Central memory CD8-positive, alpha-beta T cell (primary cell): ENCODE measurements around the gene CACNA2D3.

Source experiments
- ATAC-seq: fragments of 150-1000 bp; cut with Tn5 transposase; replicated peaks from 2 replicates; pipeline ENCODE4 v1.10.0; 2022; ENCODE audit warnings: mild to moderate bottlenecking, moderate FRiP score, moderate number of reproducible peaks; ENCODE audit not compliant: poor library complexity, severe bottlenecking; ENCODE audit errors: extremely low read depth
- DNase-seq, 2 donors: peaks; one replicate each; pipeline ENCODE4 v3.0.0; 2021; ENCODE audit warnings: low spot score in 2 of 2
- H3K27ac Mint-ChIP-seq: one replicate; pipeline ENCODE4 v1.8.0; 2022; ENCODE audit warnings: low read depth, mild to moderate bottlenecking, moderate library complexity, mixed read lengths
- H3K27me3 Mint-ChIP-seq: one replicate; pipeline ENCODE4 v1.8.0; 2022; ENCODE audit warnings: mixed read lengths
- H3K36me3 Mint-ChIP-seq: one replicate; pipeline ENCODE4 v1.8.0; 2022; ENCODE audit warnings: mild to moderate bottlenecking, moderate library complexity, mixed read lengths; ENCODE audit not compliant: insufficient read depth
- H3K4me1 Mint-ChIP-seq: one replicate; pipeline ENCODE4 v1.8.0; 2022; ENCODE audit warnings: mixed read lengths
- H3K4me3 Mint-ChIP-seq: one replicate; pipeline ENCODE4 v1.8.0; 2022; ENCODE audit warnings: mild to moderate bottlenecking, moderate library complexity, mixed read lengths
- H3K9me3 Mint-ChIP-seq: one replicate; pipeline ENCODE4 v1.8.0; 2022; ENCODE audit warnings: mixed read lengths

CACNA2D3 gene

DNA sequence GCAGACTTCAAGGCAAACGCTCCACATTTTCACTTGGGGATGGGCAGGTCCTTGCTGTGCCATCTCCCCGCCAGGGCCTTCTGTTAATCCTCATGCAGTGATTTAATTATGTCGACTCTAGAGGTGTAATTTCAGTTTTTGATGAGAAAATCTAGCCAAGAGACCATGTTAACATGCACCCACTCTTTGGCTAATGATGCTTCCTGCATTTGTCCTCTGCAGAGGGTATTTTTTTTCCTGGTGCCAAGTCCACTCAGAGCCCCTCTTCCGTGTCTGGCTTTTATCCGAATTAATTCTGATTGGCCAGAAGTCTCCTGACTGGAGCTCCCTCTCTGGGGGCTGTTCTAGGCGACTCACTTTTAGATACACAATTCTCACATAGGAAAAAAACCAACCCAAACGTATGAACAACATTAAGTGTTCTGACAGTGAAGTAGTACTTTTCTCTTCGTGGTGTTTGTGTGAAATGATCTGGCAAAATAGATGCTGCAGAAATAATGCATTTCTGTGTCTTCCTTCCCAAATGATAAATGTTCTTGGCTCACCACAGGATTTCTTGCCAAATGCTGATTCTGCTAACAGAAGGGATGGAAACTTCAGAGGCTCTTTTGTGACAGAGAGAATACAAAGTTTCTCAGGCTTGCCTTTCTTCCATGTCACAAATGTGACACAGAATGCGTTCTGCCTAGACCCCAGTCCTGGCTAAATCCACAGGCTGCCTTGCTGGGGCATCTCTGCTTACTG, 190.0 kb downstream of the CACNA2D3 start:
- no peaks in the 10 kb centered on the region for H3K27me3 Mint-ChIP-seq
- peaks cover 2% of the 10 kb centered on the region for H3K36me3 Mint-ChIP-seq
- H3K9me3 Mint-ChIP-seq: peaks cover 6% of the 10 kb centered on the region
- H3K4me1 Mint-ChIP-seq: no peaks in the 10 kb centered on the region
- DNase-seq: no peak
- no peak for ATAC-seq
- H3K4me3 Mint-ChIP-seq: no peak overlapping the region
- no peak overlapping the region for H3K27ac Mint-ChIP-seq

DNA sequence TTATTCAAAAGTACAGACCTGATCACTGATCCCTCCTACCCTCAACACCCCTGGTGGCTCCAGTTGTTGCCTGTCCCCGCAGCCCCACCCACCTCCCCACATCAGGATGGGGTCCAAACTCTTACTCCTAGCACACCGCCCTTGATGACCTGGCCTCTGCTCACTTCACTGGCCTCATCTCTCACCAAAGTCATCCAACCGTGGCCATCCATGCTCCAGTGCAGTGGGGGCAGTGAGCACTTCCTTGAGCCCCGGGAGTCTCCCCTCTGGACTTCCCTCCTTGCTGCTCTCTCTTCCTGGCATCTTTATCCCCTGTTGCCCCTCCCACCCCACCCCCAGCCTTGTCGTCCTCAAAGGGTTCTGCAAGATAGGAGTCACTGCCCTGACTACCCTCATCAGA, 191.1 kb downstream of the CACNA2D3 start:
- Mint-ChIP-seq H3K4me1 (no peaks in the 10 kb centered on the region), H3K9me3 (peaks cover 6% of the 10 kb centered on the region), H3K27ac (no peak overlapping the region), H3K4me3 (no peak overlapping the region), H3K27me3 (no peaks in the 10 kb centered on the region), H3K36me3 (peaks cover 2% of the 10 kb centered on the region)
- no peak for DNase-seq
- no peak for ATAC-seq

DNA sequence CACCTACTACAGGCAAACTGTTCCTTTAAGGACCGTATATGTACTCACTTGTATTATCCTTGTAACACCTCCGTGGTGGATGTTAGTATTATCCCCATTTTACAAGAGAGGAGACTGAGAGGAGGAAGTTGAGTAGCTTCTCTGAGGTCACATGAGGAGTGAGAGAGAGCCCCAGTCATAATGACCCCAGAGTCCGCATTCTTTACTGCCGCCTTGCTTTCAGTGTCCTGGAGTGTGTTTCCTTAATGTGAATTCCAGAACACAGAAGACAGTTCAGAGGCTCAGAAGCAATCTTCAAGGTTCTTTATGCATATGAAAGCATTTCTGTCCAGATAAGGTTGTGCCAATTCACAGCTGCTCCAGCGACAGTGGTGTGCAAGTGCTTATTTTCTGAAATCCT, 199.2 kb downstream of the CACNA2D3 start:
- ATAC-seq (no peak), DNase-seq (no peak)
- Mint-ChIP-seq H3K27ac (no peak overlapping the region), H3K27me3 (no peaks in the 10 kb centered on the region), H3K4me3 (no peak overlapping the region), H3K36me3 (peaks cover 1% of the 10 kb centered on the region), H3K4me1 (no peaks in the 10 kb centered on the region), H3K9me3 (peaks cover 9% of the 10 kb centered on the region)

DNA sequence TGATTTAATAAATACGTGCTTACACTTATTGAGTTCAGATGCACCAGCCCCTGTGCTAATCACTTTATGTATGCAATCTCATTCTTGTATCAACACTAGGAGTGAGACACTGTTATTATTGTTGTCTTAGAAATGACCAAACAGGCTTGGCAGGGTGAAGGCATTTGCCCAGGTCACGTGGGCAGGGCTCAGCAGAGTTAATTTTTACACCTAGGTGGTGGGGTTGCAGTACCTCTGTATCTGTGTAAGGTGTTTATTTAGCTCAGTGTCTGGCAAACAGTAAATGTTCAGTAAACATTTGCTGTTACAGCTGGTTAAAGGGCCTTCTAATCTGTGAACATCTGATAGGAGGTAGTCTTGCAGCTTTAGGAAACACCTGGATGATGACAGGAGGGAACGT, 200.0 kb downstream of the CACNA2D3 start:
- ATAC-seq: no peak
- no peak for DNase-seq
- Mint-ChIP-seq H3K4me1 (no peaks in the 10 kb centered on the region), H3K36me3 (no peaks in the 10 kb centered on the region), H3K27ac (no peak overlapping the region), H3K9me3 (peaks cover 9% of the 10 kb centered on the region), H3K4me3 (no peak overlapping the region), H3K27me3 (no peaks in the 10 kb centered on the region)

- Mint-ChIP-seq H3K36me3 (no peaks in the 10 kb centered on the region), H3K9me3 (peaks cover 9% of the 10 kb centered on the region), H3K4me1 (no peaks in the 10 kb centered on the region), H3K27ac (no peak overlapping the region), H3K27me3 (no peaks in the 10 kb centered on the region), H3K4me3 (no peak overlapping the region)
- DNase-seq (no peak), ATAC-seq (no peak)
Measured at GRCh38 chr3:54324103-54324502, 201.8 kb downstream of the CACNA2D3 start.

DNA sequence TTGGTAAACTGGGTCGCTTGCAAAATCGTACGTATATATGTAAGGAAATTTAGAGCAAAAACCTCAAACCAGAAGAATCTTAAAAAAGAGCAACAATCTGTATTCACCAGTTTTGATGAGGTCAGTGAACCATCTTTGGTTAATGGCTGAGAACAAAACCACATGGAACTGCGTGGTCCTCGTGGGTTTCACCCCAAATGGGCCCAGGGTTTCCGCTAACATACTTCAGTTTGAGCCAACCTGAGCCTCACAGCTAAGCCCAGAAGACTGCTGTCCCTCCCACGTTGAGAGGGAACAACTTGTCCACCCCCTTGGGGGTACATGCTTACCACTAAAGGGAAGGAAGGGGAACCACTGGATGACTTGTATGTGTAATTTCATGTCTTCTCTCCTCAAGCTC, 204.6 kb downstream of the CACNA2D3 start:
- no peaks in the 10 kb centered on the region for H3K36me3 Mint-ChIP-seq
- H3K9me3 Mint-ChIP-seq: peaks cover 9% of the 10 kb centered on the region
- peaks cover 11% of the 10 kb centered on the region for H3K27me3 Mint-ChIP-seq
- no peak for ATAC-seq
- DNase-seq: no peak
- H3K4me1 Mint-ChIP-seq: no peaks in the 10 kb centered on the region
- H3K4me3 Mint-ChIP-seq: no peak overlapping the region
- no peak overlapping the region for H3K27ac Mint-ChIP-seq

- H3K4me1 Mint-ChIP-seq: no peaks in the 10 kb centered on the region
- no peak for ATAC-seq
- peaks cover 11% of the 10 kb centered on the region for H3K27me3 Mint-ChIP-seq
- no peak overlapping the region for H3K27ac Mint-ChIP-seq
- no peaks in the 10 kb centered on the region for H3K9me3 Mint-ChIP-seq
- no peak for DNase-seq
- no peaks in the 10 kb centered on the region for H3K36me3 Mint-ChIP-seq
- no peak overlapping the region for H3K4me3 Mint-ChIP-seq
Measured at GRCh38 chr3:54331341-54331740, 209.0 kb downstream of the CACNA2D3 start.

DNA sequence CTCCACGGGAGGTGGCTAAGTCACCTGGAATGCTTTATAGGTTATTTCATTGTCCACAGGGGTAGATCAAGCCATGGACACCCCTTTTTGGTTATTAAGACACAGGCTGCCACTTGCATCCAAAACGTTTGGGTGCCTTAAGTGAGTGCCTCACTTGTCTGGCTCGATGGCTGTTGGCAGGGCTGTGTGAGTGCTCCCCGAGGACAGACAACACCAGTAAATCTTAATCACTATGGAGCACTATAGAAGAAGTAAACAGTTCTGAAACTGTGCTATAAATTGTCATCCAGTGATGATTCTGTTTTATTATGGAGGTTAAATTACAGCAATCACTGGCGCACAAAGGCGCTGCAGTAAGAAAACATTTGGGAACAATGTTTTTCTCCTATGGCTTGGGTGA, 215.5 kb downstream of the CACNA2D3 start:
- no peaks in the 10 kb centered on the region for H3K36me3 Mint-ChIP-seq
- ATAC-seq (no peak), DNase-seq (no peak)
- no peaks in the 10 kb centered on the region for H3K27me3 Mint-ChIP-seq
- peaks cover 5% of the 10 kb centered on the region for H3K9me3 Mint-ChIP-seq
- H3K4me3 Mint-ChIP-seq: no peak overlapping the region
- H3K4me1 Mint-ChIP-seq: no peaks in the 10 kb centered on the region
- no peak overlapping the region for H3K27ac Mint-ChIP-seq

DNA sequence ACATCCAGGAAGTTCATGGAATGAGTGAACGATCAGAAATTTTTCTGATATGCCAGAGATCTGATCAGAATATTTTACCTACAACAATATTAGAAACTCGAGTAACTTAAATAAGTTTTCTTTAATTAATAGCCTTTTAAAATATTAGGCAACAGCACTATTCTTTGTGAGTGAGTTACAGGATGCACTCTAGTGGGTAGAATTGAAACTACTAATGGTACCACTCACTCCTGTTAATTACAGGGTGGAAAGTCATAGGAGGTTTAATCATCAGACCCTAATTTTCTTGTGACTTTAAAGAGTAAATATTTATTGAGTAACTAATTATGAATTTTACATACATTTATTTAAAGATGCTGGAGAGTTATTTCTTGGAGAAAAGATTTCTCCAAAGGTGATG, 217.3 kb downstream of the CACNA2D3 start:
- H3K27me3 Mint-ChIP-seq: no peaks in the 10 kb centered on the region

GRCh38 chr3:54341811-54342210, 219.5 kb downstream of the CACNA2D3 start:
- no peak overlapping the region for H3K4me3 Mint-ChIP-seq

More for the DNA sequence above, 217.3 kb downstream of the CACNA2D3 start:
- H3K36me3 Mint-ChIP-seq: no peaks in the 10 kb centered on the region
- no peak overlapping the region for H3K4me3 Mint-ChIP-seq
- no peaks in the 10 kb centered on the region for H3K4me1 Mint-ChIP-seq
- ATAC-seq: no peak
- H3K27ac Mint-ChIP-seq: no peak overlapping the region
- H3K9me3 Mint-ChIP-seq: peaks cover 5% of the 10 kb centered on the region
- DNase-seq: no peak

GRCh38 chr3:54342676-54343075, 220.3 kb downstream of the CACNA2D3 start:
- Mint-ChIP-seq H3K4me3 (no peak overlapping the region), H3K27me3 (no peaks in the 10 kb centered on the region), H3K36me3 (no peaks in the 10 kb centered on the region), H3K9me3 (no peaks in the 10 kb centered on the region), H3K4me1 (no peaks in the 10 kb centered on the region), H3K27ac (no peak overlapping the region)
- DNase-seq (no peak), ATAC-seq (no peak)

More at GRCh38 chr3:54341811-54342210, 219.5 kb downstream of the CACNA2D3 start:
- Mint-ChIP-seq H3K27ac (no peak overlapping the region), H3K9me3 (peaks cover 3% of the 10 kb centered on the region), H3K4me1 (no peaks in the 10 kb centered on the region), H3K36me3 (no peaks in the 10 kb centered on the region), H3K27me3 (no peaks in the 10 kb centered on the region)
- DNase-seq (no peak), ATAC-seq (no peak)

DNA sequence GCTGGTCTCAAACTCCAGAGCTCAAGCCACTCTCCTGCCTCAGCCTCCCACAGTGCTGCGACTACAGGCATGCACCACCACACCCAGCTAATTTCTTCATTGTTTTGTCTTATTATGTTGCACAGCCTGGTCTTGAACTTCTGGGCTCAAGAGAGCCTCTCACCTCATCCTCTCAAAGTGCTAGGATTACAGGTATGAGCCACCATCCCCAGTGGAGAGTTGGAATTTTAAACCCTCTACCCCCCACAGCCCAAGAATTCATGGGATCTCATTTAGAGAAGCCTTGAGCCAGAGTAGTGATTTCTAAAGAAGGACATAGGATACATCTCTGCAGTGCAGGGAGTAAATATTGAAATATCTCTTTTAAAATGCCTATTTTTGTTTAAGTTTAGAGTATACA, 221.1 kb downstream of the CACNA2D3 start:
- no peaks in the 10 kb centered on the region for H3K9me3 Mint-ChIP-seq
- H3K4me1 Mint-ChIP-seq: no peaks in the 10 kb centered on the region
- H3K4me3 Mint-ChIP-seq: no peak overlapping the region
- DNase-seq (no peak), ATAC-seq (no peak)
- no peaks in the 10 kb centered on the region for H3K27me3 Mint-ChIP-seq
- no peaks in the 10 kb centered on the region for H3K36me3 Mint-ChIP-seq
- no peak overlapping the region for H3K27ac Mint-ChIP-seq

DNA sequence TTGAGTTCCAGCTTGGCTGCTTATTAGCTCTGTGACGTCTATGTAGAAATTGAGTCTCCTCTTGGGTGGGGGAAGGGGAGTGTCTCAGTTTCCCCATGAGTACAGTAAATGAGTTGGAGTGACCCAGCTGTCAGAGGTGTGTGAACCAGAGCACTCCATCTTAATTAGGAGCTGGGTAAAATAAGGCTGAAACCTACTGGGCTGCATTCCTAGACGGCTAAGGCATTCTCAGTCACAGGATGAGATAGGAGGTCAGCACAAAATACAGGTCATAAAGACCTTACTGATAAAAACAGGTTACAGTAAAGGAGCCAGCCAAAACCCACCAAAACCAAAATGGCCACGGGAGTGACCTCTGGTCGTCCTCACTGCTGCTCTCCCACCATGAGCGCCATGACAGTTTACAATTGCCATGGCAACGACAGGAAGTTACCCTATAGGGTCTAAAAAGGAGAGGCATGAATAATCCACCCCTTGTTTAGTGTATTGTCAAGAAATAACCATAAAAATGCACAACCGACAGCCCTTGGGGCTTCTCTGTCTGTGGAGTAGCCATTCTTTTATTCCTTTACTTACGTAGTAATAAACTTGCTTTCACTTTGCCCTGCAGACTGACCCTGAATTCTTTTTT, 222.4 kb downstream of the CACNA2D3 start:
- Mint-ChIP-seq H3K36me3 (no peaks in the 10 kb centered on the region), H3K27ac (no peak overlapping the region), H3K4me1 (no peaks in the 10 kb centered on the region), H3K9me3 (no peaks in the 10 kb centered on the region), H3K27me3 (no peaks in the 10 kb centered on the region), H3K4me3 (no peak overlapping the region)
- ATAC-seq: no peak
- DNase-seq: no peak
